ENCODE results near the gene FBLN1. TPM values are rescaled to one million over a fixed set of nuclear protein-coding genes. Genes with fewer than 3 reads are reported as not detected.
"Not testable (repeated sequence)": the region's sequence is repeated elsewhere in the genome, so short reads cannot be mapped to it uniquely, and the experiment has no call there.

Gene FBLN1
- total and polyA plus RNA-seq, 2 of the 13 experiments (the other 11 are each of a cell fraction or from before 2014, with no cell fraction given), result 37.3 to 103 TPM

DNA sequence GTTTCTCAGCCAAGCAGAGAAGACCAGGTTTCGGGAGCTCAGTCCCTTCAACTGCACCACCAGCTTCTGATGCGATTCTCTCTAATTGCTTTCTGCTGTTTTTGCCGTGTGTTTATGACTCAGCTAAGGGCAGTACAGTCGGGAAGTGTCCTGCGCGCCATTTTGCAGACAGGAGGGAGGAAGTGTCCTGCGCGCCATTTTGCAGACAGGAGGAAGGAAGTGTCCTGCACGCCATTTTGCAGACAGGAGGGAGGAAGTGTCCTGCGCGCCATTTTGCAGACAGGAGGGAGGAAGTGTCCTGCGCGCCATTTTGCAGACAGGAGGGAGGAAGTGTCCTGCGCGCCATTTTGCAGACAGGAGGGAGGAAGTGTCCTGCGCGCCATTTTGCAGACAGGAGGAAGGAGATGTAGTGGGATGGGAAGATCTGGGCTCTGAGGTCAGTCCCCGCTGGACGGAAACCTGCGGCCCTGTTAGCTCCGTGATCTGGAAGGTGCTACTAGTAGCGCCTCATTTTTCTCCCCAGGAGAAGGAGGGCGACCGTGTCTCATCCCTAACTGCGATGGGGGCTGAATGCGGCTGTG lies 89.0 kb downstream of the FBLN1 start:
- H2AFZ ChIP-seq (ENCODE audit: low read length); H3K4me1 ChIP-seq (ENCODE audit: insufficient read depth, low read length); ATAC-seq; H3K27ac ChIP-seq (ENCODE audit: extremely low read length, insufficient read depth, low read length); intact Hi-C loops (cut with micrococcal nuclease; ENCODE audit: unreplicated experiment); CTCF ChIA-PET (ENCODE audit: low intra/inter-chr PET ratio, low total read pairs); FAIRE-seq; POLR2A ChIA-PET; H3K79me2 ChIP-seq (ENCODE audit: insufficient read depth, low read length); H4K20me1 ChIP-seq (ENCODE audit: insufficient read depth, low read length); in situ Hi-C loops (cut with HindIII; ENCODE audit: extremely low pct_ligation_motif_present, low pct_unique_long_range_greater_than_20kb); H3K27me3 ChIP-seq (ENCODE audit: control insufficient read depth in 1 of 2, insufficient read depth in 2 of 2, low read length in 2 of 2); H3K9me3 ChIP-seq (ENCODE audit: low read length); BruUV-seq (replicated peaks); DNase-seq (ENCODE audit: low spot score); H3K9ac ChIP-seq (ENCODE audit: insufficient read depth, low read depth, low read length); H3K4me2 ChIP-seq (ENCODE audit: low read depth, low read length); H3K4me3 ChIP-seq (replicated peaks in 1 of 3; ENCODE audit: insufficient read depth in 1 of 3, low read depth in 2 of 3, low read length in 3 of 3): not testable (repeated sequence)
- 94% methylated on average over 21 of the region's 26 CpGs for WGBS (ENCODE audit: low lambda C conversion rate)
- H3K36me3 ChIP-seq (replicated peaks in 1 of 2; ENCODE audit: control insufficient read depth in 1 of 2, insufficient read depth in 2 of 2, low read length in 2 of 2), result peaks cover 4 to 13% of the 10 kb centered on the region in 2 experiments; a peak in 2 of 5 replicates

DNA sequence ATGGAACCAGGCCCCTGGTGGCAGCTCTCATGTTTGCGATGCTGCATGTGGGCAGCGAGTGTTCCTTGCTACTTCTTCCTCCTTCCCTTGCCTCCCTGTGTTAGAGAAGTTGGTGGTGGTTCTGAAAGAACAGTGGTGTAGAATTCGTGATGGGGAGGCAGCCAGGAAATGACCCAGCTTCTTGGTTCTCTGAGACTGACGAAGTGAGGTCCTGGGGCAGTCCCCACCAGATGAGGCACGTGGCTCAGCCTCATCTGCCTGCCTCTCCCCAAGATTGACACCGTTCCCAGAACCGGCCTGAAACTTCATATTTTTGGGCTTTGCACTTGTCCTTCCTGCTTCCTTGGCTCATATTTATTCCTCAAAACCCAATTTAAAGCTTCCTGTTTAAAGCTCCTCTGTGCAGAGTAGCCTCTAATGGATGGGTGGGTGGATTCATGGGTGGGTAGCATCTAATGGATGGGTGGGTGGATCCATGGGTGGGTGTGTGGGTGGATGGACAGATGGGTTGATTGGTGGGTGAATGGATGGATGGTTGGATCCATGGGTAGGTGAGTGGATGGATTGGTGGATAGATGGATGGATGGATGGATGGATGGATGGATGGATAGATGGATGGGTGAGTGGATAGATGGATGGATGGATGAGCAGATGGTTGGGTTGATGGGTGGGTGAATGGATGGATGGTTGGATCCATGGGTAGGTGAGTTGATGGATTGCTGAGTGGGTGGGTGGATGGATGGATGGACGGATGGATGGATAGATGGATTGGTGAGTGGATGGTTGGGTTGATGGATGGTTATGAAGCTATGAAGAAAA lies 91.6 kb downstream of the FBLN1 start:
- TF ChIP-seq GATAD1 (CRISPR knock-in tag; IDR thresholded peaks at IDR 0.05) (no peak), CBFB (CRISPR knock-in tag; IDR thresholded peaks at IDR 0.05) (no peak), MED13 (CRISPR knock-in tag; IDR thresholded peaks at IDR 0.05) (no peak), ZNF484 (CRISPR knock-in tag; IDR thresholded peaks at IDR 0.05; ENCODE audit: borderline replicate concordance, low read depth) (no peak), BORCS8-MEF2B (CRISPR knock-in tag; IDR thresholded peaks at IDR 0.05) (no peak), MTF2 (CRISPR knock-in tag; IDR thresholded peaks at IDR 0.05; ENCODE audit: borderline replicate concordance) (no peak)
- WGBS (ENCODE audit: low lambda C conversion rate), result 83% methylated on average over 8 of the region's 8 CpGs
- Histone ChIP-seq H2AFZ (ENCODE audit: low read length) (no peak overlapping the region), H3K4me3 (replicated peaks in 1 of 3; ENCODE audit: insufficient read depth in 1 of 3, low read depth in 2 of 3, low read length in 3 of 3) (no peak overlapping the region), H3K79me2 (ENCODE audit: insufficient read depth, low read length) (no peaks in the 10 kb centered on the region), H3K27ac (ENCODE audit: extremely low read length, insufficient read depth, low read length) (no peak overlapping the region), H3K4me2 (ENCODE audit: low read depth, low read length) (no peak overlapping the region), H4K20me1 (ENCODE audit: insufficient read depth, low read length) (no peaks in the 10 kb centered on the region), H3K36me3 (replicated peaks in 1 of 2; ENCODE audit: control insufficient read depth in 1 of 2, insufficient read depth in 2 of 2, low read length in 2 of 2) (peaks cover 3 to 10% of the 10 kb centered on the region in 2 experiments; a peak in 2 of 5 replicates), H3K9ac (ENCODE audit: insufficient read depth, low read depth, low read length) (no peak overlapping the region), H3K4me1 (ENCODE audit: insufficient read depth, low read length) (peaks cover 19% of the 10 kb centered on the region), H3K9me3 (ENCODE audit: low read length) (peaks cover 5% of the 10 kb centered on the region; the same call in 1 of the 2 replicates), H3K27me3 (ENCODE audit: control insufficient read depth in 1 of 2, insufficient read depth in 2 of 2, low read length in 2 of 2) (no peaks in the 10 kb centered on the region)
- in situ Hi-C loops (cut with HindIII; ENCODE audit: extremely low pct_ligation_motif_present, low pct_unique_long_range_greater_than_20kb), result no loop called here
- no peak for FAIRE-seq
- no peak for DNase-seq (ENCODE audit: low spot score)
- ChIA-PET POLR2A (no interaction called here), CTCF (ENCODE audit: low intra/inter-chr PET ratio, low total read pairs) (no interaction called here)
- ATAC-seq, result no peak
- intact Hi-C loops (cut with micrococcal nuclease; ENCODE audit: unreplicated experiment), result no loop called here
- BruUV-seq (replicated peaks), result no TSS peak

All from HepG2 (cell line).